ENCODE measurements around the gene PAEP.
"Not testable (repeated sequence)": the region's sequence is repeated elsewhere in the genome, so short reads cannot be mapped to it uniquely, and the experiment has no call there.

PAEP gene

GRCh38 chr9:135526089-135526729, 35.3 kb upstream of the PAEP start:
- DNase-seq (ENCODE audit: low read depth) = no peak

- DNase-seq (ENCODE audit: low read depth) = no peak
These were observed 34.6 kb upstream of the PAEP start for GRCh38 chr9:135526730-135527571.

DNA sequence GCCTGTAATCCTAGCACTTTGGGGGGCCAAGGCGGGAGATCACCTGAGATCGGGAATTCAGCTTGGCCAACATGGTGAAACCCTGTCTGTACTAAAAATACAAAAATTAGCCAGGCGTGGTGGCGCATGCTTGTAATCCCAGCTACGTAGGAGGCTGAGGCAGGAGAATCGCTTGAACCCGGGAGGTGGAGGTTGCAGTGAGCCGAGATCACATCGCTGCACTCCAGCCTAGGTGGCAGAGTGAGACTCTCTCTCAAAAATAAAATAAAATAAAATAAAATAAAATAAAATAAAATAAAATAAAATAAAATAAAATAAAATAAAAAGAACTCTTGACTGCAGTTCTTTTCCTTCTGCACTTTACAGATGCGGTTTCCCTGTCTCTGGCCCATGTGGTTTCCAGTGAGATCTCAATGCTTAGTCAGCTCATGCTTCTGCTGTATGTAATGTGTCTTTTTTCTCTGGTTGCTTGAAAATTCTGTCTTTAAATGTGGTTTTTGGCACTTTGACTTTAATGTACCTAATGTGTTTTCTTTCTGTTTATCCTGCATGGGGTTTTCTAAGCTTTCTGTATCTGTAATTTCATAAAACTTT, 32.6 kb upstream of the PAEP start:
- not testable (repeated sequence) for DNase-seq (ENCODE audit: low read depth)

DNA sequence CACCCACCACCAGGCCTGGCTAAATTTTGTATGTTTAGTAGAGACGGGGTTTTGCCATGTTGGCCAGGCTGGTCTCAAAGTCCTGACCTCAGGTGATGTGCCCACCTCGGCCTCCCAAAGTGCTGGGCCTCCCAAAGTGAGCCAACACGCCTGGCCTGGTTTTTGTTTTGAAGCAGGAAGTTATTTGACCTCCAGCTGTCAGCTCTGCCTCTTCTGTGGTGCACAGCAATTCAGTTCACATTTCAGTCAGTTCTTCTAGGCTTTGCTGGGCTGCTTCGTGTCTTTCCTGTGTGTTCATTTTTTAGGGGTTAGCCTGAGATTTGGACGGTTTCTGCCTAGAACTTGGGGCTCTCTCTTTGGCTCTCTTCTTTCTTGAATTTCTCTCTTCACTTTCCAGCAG, 31.4 kb upstream of the PAEP start:
- no peak for DNase-seq (ENCODE audit: low read depth)

- no peak for DNase-seq (ENCODE audit: low read depth)
These were observed 30.5 kb upstream of the PAEP start for GRCh38 chr9:135531096-135531495.

GRCh38 chr9:135533113-135533512, 28.4 kb upstream of the PAEP start:
- no peak for DNase-seq (ENCODE audit: low read depth)

GRCh38 chr9:135533674-135534073, 27.9 kb upstream of the PAEP start:
- DNase-seq (ENCODE audit: low read depth) = no peak

DNA sequence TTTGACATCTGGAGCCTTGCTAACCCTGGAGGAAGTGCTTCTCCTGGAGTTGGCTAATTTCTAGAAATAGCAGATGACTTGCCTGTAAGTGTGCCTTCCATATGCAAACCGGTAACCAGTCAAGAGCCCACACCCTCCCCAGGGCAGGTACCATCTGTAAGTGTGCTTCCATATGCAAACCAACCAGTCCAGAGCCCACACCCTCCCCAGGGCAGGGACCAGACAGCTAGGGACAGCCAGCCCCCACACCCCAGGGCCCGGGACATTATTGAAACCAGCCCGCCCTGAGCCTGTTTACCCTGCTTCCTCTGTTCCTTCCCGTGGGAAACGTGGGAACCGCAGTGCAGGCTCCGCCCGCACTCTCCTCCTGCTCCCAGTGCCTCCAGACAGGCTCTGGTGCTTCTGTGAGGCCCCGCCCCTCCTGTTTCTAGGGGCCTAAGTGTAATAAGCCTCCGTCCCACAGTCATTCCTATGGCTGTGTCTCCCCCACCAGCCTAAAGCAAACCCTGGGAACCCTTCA, 27.3 kb upstream of the PAEP start:
- DNase-seq (ENCODE audit: low read depth) = not testable (repeated sequence)

DNA sequence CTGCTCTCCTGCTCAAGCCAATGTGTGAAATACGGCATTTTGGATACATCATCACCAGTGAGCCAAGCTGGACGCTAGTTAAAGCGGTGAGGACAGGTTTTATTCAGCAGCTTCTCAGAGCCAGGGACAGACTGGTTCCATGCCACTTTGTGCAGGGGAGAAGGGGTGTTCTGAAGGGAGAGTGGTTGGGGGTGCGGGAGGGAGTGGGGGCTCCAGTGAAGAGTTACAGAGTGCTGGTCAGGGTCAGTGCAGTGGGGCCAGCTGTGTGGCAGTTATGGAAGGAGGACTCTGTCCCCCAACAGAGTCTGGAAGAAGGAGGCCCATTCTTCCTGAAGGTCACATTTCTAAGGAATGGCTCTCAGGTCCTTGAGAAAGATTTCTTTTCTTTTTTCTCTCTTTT, 26.7 kb upstream of the PAEP start:
- not testable (repeated sequence) for DNase-seq (ENCODE audit: low read depth)

- DNase-seq (ENCODE audit: low read depth) = not testable (repeated sequence)
These were observed 25.9 kb upstream of the PAEP start for GRCh38 chr9:135535631-135536030.

- DNase-seq (ENCODE audit: low read depth) = no peak
These were observed 25.3 kb upstream of the PAEP start for GRCh38 chr9:135536216-135536615.

- DNase-seq (ENCODE audit: low read depth) = not testable (repeated sequence)
These were observed 18.2 kb upstream of the PAEP start for GRCh38 chr9:135543262-135543894.

GRCh38 chr9:135544981-135545635, 16.4 kb upstream of the PAEP start:
- DNase-seq (ENCODE audit: low read depth) = no peak

DNA sequence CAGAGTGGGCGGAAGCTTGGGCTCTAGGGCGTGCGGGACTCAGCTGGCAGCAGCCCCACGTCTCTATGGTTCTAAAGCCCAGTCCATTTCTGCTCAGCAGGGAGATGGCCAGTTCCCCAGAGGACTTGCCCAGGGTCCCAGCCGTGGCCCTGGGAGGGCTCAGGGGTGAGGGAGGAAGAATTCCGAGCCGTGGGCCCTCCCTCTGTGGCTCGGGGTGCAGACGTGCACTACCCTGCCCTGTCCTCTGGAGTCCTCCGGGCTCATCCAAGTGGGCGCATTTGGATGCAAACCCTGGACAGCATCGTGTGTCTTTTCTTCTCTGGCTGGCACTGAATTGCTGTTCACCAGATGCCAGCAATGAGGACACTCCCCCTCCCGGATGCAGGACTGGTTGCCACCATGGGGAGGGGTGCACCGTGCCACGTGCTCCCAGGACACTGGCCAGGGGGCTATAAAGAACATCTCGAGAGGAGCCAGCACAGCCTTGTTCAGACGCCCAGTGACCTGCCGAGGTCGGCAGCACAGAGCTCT, 15.8 kb upstream of the PAEP start, which contains the start of gene OBP2A:
Gene OBP2A (plus strand): TSS at position 481 of the 531 bp plus-strand sequence. CDS start 55 bp downstream, outside the sequence.
- DNase-seq (ENCODE audit: low read depth) = not testable (repeated sequence)

DNA sequence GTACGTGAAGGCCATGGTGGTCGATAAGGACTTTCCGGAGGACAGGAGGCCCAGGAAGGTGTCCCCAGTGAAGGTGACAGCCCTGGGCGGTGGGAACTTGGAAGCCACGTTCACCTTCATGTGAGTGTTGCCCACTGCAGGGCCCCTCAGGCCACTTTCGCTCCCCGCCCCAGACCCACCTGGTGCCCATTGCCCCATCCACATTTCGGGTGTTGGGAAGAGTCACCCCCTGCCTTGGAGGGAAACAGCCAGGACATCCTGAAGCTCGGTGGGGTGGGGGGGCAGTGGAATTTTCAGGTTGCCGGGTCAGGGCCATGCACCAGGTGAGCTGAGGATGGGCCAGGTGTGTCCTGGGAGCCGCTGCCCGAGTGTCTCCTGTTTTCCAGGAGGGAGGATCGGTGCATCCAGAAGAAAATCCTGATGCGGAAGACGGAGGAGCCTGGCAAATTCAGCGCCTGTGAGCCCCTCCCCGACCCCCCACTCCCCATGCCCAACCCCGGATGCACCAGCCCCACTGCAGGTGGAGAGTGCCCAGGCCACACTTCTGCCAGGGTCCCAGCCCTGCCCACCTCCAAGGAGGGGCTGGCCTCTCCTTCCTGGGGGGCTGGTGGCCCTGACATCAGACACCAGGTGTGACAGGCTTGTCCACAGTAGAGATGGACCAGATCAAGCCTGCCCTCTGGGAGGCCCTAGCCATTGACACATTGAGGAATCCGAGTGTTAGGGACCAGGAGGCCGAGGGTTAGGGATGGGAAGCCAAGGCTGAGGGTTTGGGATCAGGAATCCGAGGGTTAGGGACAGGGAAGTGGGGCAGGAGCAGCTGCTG, 14.6 kb upstream of the PAEP start:
- DNase-seq (ENCODE audit: low read depth) = not testable (repeated sequence)

- no peak for DNase-seq (ENCODE audit: low read depth)
These were observed 13.5 kb upstream of the PAEP start for GRCh38 chr9:135547756-135548736.

DNA sequence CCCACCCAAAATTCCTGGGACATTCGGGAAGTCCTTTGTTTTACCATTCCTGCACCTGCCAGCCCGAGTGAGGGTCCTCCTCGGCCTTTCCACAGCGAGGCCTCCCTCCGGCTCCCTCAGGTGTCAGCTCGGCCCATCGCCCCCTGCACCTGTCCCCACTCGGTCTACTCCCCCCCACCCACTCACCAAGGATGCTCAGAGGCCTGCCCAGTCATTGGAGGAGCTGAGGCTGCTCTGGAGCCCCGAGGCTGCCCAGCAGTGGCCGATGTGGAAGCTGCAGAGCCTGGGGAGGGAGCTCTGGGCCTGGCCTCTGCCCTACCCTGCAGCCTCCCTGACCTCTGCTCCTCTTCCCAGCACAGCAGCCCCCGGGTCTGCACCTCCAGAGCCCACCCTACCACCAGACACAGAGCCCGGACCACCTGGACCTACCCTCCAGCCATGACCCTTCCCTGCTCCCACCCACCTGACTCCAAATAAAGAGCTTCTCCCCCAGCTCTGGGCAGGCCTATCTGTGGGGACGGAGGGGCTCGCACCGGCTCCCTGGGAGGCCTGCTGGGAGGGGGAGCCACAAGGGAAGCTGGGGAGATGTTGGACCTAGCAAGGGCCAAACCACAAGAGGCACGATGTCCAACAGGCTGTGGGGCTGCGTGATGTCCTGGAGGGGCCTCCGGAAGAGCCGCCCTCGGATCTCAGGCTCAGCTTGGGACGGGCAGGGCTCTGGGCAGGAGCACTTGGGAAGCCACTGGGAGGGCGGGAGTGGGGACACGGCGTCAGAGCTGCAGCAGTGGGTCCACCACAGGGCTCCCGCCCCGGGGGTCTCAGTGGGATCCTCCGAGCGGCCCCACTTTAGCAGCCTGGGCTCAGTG, 11.8 kb upstream of the PAEP start:
- not testable (repeated sequence) for DNase-seq (ENCODE audit: low read depth)

- DNase-seq (ENCODE audit: low read depth) = no peak
These were observed 11.1 kb upstream of the PAEP start for GRCh38 chr9:135550344-135550918.

Measured in stimulated activated CD8-positive, alpha-beta memory T cell treated with anti-CD3 and anti-CD28 coated beads, Interleukin-15, amount 100 ng/mL, for 1 hour (primary cell).